Keratinocyte (primary cell): Measurements from ENCODE around the gene PLSCR4. TPM values are rescaled to one million over a fixed set of nuclear protein-coding genes. Genes with fewer than 3 reads are reported as not detected.

Experiments
- DNase-seq: peaks from one replicate; pipeline ENCODE4 v3.0.0-alpha.2; 2011; ENCODE audit warnings: low read depth, missing footprints, low spot score
- FAIRE-seq: peaks from 2 replicates; lab custom pipeline; 2011; peaks lifted over from hg19 to GRCh38; lab: Jason Lieb, UNC
- H2AFZ ChIP-seq: 2 replicates; pipeline ENCODE4 v1.6.0; 2012; ENCODE audit warnings: low read length, control low read depth, inconsistent platforms; ENCODE audit not compliant: control insufficient read depth
- H3K27ac ChIP-seq: 2 replicates; pipeline ENCODE4 v1.5.1; 2011; ENCODE audit warnings: low read length; ENCODE audit not compliant: control insufficient read depth, insufficient read depth
- H3K27me3 ChIP-seq: 3 replicates; pipeline ENCODE4 v1.6.0; 2011; ENCODE audit warnings: low read length; ENCODE audit not compliant: control insufficient read depth, insufficient read depth; ENCODE audit errors: extremely low read depth
- H3K36me3 ChIP-seq, 2 experiments: 2 replicates in 1 of 2; 3 replicates in 1 of 2; pipeline ENCODE4 v1.5.1; 2011; ENCODE audit warnings: low read length in 2 of 2, mild to moderate bottlenecking in 1 of 2; ENCODE audit not compliant: control insufficient read depth in 2 of 2, insufficient read depth in 2 of 2; ENCODE audit errors: extremely low read depth in 1 of 2
- H3K4me1 ChIP-seq: 3 replicates; pipeline ENCODE4 v1.5.1; 2011; ENCODE audit warnings: low read length; ENCODE audit not compliant: control insufficient read depth, insufficient read depth; ENCODE audit errors: extremely low read depth
- H3K4me2 ChIP-seq: 3 replicates; pipeline ENCODE4 v1.6.0; 2011; ENCODE audit warnings: low read depth, low read length; ENCODE audit not compliant: control insufficient read depth, insufficient read depth; ENCODE audit errors: extremely low read depth
- H3K4me3 ChIP-seq, 3 experiments: fragments of 200-600 bp in 1 of 3; sonication (generic) in 1 of 3; 2 replicates in 2 of 3; 3 replicates in 1 of 3; pipeline ENCODE4 v1.5.1; 2011 to 2016; ENCODE audit warnings: low read length in 3 of 3, mild to moderate bottlenecking in 3 of 3, control low read depth in 2 of 3, inconsistent platforms in 1 of 3, low read depth in 1 of 3, mixed read lengths in 1 of 3, mixed run types in 1 of 3, moderate library complexity in 1 of 3; ENCODE audit not compliant: control insufficient read depth in 2 of 3, insufficient read depth in 2 of 3; ENCODE audit errors: extremely low read depth in 1 of 3
- H3K79me2 ChIP-seq: 2 replicates; pipeline ENCODE4 v1.6.0; 2012; ENCODE audit warnings: low read length; ENCODE audit not compliant: control insufficient read depth, insufficient read depth
- H3K9ac ChIP-seq: 3 replicates; pipeline ENCODE4 v1.6.0; 2011; ENCODE audit warnings: low read length; ENCODE audit not compliant: control insufficient read depth, insufficient read depth; ENCODE audit errors: extremely low read depth
- H3K9me1 ChIP-seq: 3 replicates; pipeline ENCODE4 v1.6.0; 2011; ENCODE audit warnings: low read length; ENCODE audit not compliant: control insufficient read depth, insufficient read depth; ENCODE audit errors: extremely low read depth
- H3K9me3 ChIP-seq: 2 replicates; pipeline ENCODE4 v1.5.1; 2012; ENCODE audit warnings: low read depth, low read length; ENCODE audit not compliant: control insufficient read depth
- H4K20me1 ChIP-seq: 3 replicates; pipeline ENCODE4 v1.6.0; 2011; ENCODE audit warnings: low read length; ENCODE audit not compliant: control insufficient read depth, insufficient read depth; ENCODE audit errors: extremely low read depth
- CTCF ChIP-seq, 3 experiments: IDR thresholded peaks in 1 of 3; conservative IDR thresholded peaks in 1 of 3; optimal IDR thresholded peaks in 1 of 3; 2 replicates in 2 of 3; 3 replicates in 1 of 3; pipeline versions ENCODE3 to v1.5.1; 2011; ENCODE audit warnings: low read length in 3 of 3, mild to moderate bottlenecking in 3 of 3, moderate library complexity in 2 of 3, control low read depth in 1 of 3, inconsistent platforms in 1 of 3; ENCODE audit not compliant: insufficient read depth in 2 of 3; ENCODE audit errors: extremely low read depth in 1 of 3
- EZH2 ChIP-seq: IDR thresholded peaks from one replicate; pipeline ENCODE4 v1.6.1; 2012; ENCODE audit warnings: inconsistent platforms, mild to moderate bottlenecking, low read length, moderate library complexity
- dilution Hi-C: fragments of 300-500 bp; cut with MboI; formaldehyde crosslinking; loops from one replicate; pipeline ENCODE4 v1.7.0; 2020; ENCODE audit warnings: low sequenced_read_pairs; ENCODE audit not compliant: extremely low pct_ligation_motif_present
- polyA plus RNA-seq, 5 experiments: library from polyadenylated mRNA; depleted of rRNA in 3 of 5; stranded (reverse) in 3 of 5; stranded (forward) in 1 of 5; unstranded in 1 of 5; fragments of >200 nt; gene quantifications; 1 replicate in 1 of 5; 2 replicates in 3 of 5; 3 replicates in 1 of 5; pipeline versions ENCODE4 v1.2.1 to v1.2.3, GENCODE V29; 2011 to 2012; ENCODE audit warnings: missing spikeins in 2 of 5, low read depth in 1 of 5, low replicate concordance in 1 of 5

PLSCR4 gene
- polyA plus RNA-seq, 1 donor (not counting 4 experiments of a cell fraction or from before 2014, with no cell fraction given), result 1.5 TPM

DNA sequence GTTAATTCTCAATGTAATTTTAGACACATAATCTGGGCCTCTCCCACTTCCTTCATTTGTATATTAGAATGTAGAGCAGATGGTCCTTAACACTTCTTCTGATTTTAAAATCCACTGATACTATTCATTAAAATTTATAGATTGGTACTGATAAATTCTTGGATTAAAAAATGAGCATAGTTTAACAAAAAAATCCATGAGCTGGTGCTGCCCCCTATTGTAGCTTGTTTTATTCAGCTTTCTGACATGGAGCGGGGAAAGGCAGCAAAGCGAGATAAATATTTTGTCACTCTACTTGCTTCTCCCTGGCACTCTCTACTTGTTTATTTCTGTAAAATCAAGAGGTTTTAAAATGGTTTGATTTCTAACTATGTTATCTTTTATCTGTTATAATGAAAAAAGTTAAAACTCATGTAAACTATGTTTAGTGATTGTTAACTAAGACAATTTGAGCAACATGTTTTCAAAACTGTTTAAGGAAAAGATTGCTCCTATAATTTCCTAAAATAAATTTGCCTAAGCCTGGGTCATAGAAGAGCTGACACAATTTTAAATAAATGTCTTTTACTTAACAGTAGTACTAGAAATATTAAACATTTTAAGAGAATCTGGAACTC lies 63.5 kb downstream of the PLSCR4 start:
- Histone ChIP-seq H3K9me3 (no peaks in the 10 kb centered on the region), H3K27ac (no peak overlapping the region), H3K4me3 (no peak overlapping the region), H3K36me3 (no peaks in the 10 kb centered on the region), H2AFZ (no peak overlapping the region), H3K27me3 (no peaks in the 10 kb centered on the region), H3K4me2 (no peak overlapping the region), H4K20me1 (no peaks in the 10 kb centered on the region), H3K9ac (no peak overlapping the region), H3K79me2 (no peaks in the 10 kb centered on the region), H3K9me1 (no peaks in the 10 kb centered on the region), H3K4me1 (peaks cover 8% of the 10 kb centered on the region)
- dilution Hi-C loops, result no loop called here
- TF ChIP-seq EZH2 (no peak), CTCF (optimal IDR thresholded peaks at IDR 0.05 in 1 of 3, IDR thresholded peaks at IDR 0.05 in 1 of 3, conservative IDR thresholded peaks at IDR 0.05 in 1 of 3; ENCODE audit: extremely low read depth in 1 of 3, insufficient read depth in 2 of 3, low read length in 3 of 3) (peak; percentile 48 to 55 (median 48))
- DNase-seq (no peak), FAIRE-seq (no peak)

DNA sequence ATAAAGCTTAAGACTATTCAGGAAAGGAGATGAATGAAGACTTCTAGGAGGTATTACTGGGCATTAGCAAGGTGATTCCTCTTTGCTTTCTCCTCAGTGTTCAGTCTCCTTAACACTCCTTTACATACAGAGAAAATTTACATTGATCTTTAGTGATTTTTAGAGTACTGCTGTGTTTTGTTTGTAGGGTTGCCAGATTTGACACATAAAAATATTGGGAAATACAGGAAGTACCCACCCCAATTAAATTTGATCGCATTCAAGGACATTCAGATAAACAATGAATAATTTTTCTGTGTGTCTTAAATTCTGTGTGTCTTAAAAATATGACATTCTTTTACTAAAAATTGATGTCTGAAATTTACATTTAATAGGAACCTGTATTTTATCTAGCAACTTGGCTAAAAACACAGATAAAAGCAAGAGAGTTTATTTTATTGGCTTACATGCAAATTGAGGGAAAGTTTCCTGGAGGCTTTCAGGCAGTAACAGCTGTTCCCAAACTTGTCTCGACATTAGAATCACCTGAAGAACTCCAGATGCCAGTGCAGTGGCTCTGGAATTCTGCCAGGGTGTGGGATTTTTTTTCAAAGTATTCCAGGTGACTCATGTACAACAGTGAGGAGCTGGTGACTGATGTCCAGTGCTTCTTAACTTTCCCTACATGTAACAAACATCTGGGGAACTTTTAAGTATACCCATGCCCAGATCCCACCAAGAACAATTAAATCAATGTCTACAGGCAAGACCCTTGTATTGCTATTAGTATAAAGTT lies 66.5 kb downstream of the PLSCR4 start:
- H3K9me3 ChIP-seq, result no peaks in the 10 kb centered on the region
- no peaks in the 10 kb centered on the region for H4K20me1 ChIP-seq
- H3K79me2 ChIP-seq, result no peaks in the 10 kb centered on the region
- peak; percentile 73 for FAIRE-seq
- H3K4me1 ChIP-seq, result peaks cover 12% of the 10 kb centered on the region
- H3K4me3 ChIP-seq, result no peak overlapping the region
- H3K27ac ChIP-seq, result no peak overlapping the region
- no peak overlapping the region for H3K4me2 ChIP-seq
- DNase-seq, result peak; percentile 45
- dilution Hi-C loops, result no loop called here
- H3K9me1 ChIP-seq, result no peaks in the 10 kb centered on the region
- no peaks in the 10 kb centered on the region for H3K36me3 ChIP-seq
- H3K27me3 ChIP-seq, result no peaks in the 10 kb centered on the region
- no peak overlapping the region for H3K9ac ChIP-seq
- TF ChIP-seq EZH2, result no peak
- no peak for TF ChIP-seq CTCF (optimal IDR thresholded peaks at IDR 0.05 in 1 of 3, IDR thresholded peaks at IDR 0.05 in 1 of 3, conservative IDR thresholded peaks at IDR 0.05 in 1 of 3; ENCODE audit: extremely low read depth in 1 of 3, insufficient read depth in 2 of 3, low read length in 3 of 3)
- no peak overlapping the region for H2AFZ ChIP-seq
